ENCODE data around the gene CENPI. TPM values are rescaled to one million over a fixed set of nuclear protein-coding genes. Genes with fewer than 3 reads are reported as not detected.

The CENPI gene
- total RNA-seq: 6.5 and 14.6 TPM in 2 replicates

DNA sequence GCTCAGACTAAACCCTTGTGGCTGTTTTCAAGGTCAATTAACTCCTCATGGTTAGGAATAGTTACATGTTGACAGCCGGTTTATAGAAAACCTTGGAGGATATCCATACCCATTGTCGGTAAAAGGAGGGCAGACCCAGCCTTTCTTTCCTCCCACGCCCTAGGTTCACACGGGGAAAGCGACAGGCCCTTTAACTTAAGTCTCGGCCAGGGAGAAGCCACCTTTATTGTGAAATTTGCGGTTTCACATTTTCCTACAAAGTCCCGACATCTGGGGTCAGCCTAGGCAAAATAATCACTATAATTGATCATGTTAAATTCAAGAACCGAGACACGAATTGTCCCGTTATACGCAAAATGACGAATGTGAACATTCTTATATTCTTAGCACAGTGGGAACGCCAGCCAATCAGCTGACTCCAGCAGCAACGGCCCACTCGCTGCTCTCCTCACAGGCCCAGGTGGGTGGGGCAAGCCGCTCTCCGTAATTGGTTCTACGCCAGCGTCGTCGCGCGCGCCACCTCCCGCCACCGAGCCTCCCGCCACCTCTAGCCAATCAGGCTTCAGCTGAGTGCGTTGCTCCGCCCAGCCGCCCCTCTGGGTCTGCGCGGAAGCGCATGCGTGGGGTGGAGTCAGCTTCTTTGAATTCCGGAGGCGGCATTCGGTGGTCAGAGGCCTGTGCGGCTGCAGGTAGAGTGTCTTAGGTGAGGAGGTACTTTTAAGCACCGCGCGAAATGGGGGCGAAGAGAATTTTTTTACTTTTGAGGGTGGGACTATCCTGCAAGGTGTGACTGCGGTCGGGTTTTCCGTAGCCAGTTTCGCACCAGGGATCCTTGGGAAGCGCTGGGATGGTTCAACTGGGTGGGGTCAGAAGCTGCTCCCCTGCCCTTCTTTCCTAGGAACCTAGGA, at the start of gene CENPI:
TSS of gene CENPI (plus strand) at position 659 of the 908 bp plus-strand sequence. CDS start 2,867 bp downstream, outside the sequence.

DNA sequence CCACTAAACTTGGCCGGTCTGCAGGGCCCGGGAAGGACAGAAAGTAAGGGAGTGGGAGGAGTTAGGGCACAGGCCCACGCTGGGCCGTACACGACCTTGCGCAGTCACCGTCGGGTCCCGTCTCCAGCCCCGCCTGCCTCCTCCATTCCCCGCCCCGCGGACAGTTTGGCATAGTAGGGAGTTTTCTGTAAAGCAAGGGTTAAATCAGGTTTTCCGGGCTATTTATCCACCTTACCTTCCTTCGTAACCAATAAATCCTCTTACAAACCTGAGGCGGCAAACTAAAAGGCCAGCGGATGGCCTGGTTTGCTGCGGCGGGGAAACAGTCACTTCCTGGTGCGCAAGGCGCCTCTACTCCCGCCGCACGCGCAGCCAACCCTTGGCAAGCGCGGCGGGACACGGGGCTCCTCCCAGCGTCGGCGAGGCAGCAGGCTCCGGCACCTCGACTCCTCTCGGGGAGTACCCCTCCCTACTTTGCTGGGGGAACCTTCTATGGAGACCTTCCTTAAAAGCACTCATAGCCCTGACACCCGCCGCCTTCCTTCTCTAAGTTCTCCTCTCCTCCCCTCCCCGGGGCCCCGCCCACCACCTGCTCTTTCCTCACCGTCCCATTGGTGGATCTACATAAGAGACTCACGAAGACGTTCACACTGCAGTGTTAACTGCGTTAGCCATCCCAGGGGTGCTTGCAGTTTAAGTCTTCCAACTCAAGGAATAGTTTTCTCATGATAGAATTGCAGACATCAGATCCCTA, 46.3 kb upstream of the CENPI start, which contains the start of gene TRMT2B:
TSS of gene TRMT2B (minus strand) at position 563 of the 754 bp plus-strand sequence. CDS start 9,822 bp downstream, outside the sequence.

DNA sequence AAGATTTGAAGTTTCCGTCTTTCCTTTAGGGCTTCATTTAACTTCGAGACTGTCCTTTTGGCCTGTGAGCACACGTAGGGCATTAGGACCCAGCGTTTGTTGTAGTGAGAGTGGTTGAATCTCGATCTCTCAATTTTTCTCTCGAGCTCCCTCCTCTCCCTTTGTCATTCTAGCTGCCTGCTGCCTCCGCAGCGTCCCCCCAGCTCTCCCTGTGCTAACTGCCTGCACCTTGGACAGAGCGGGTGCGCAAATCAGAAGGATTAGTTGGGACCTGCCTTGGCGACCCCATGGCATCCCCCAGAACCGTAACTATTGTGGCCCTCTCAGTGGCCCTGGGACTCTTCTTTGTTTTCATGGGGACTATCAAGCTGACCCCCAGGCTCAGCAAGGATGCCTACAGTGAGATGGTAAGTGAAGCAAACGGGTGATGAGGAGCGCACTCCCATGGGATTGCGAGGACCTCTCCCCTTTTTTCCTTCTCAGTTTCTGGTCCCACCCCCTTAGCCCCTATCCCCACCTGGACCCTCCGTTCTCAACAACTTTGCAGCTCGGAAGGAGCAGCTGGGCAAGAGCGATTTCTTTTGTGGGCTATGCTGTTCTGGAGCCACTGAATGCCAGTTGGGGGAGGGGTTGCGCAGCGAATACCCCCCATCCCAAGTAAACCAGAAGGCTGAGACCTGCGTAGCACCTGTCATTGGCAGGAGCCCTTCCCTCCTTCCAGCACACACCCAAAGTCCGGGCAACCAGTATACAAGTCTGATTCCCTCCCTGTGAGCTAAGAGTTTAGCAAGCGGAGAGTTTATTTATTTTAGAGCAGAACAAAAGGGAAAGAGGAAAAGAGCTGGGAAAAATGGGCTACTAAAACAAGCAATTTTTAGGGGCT, 19.0 kb upstream of the CENPI start, which contains the start of gene TMEM35A:
TSS of gene TMEM35A (plus strand) at position 164 of the 883 bp plus-strand sequence. CDS start at position 288, 124 bp downstream.

Other genes starting within 250 kb of the CENPI start
- not detected in 2 replicates for gene NOX1, start 223.8 kb upstream of the CENPI start, total RNA-seq
- 0.24 and 0.26 TPM in 2 replicates for gene XKRX, start 169.3 kb upstream of the CENPI start, total RNA-seq
- not detected in 2 replicates for gene ARL13A, start 128.5 kb upstream of the CENPI start, total RNA-seq
- 4.0 and 10.2 TPM in 2 replicates for gene TRMT2B, start 46.1 kb upstream of the CENPI start, total RNA-seq
- 14.9 and 22.0 TPM in 2 replicates for gene TMEM35A, start 19.3 kb upstream of the CENPI start, total RNA-seq
- gene DRP2, start 121.6 kb downstream of the CENPI start, total RNA-seq: 0.80 and 1.3 TPM in 2 replicates
- 0.16 and 1.0 TPM in 2 replicates for gene TAF7L, start 193.1 kb downstream of the CENPI start, total RNA-seq

Measured in epithelial cell of alveolus of lung (primary cell).